Activated B cell treated with CpG ODN at 0.5 μM for 24 hours (primary cell): ENCODE data around the gene TENM4. TPM values are rescaled to one million over a fixed set of nuclear protein-coding genes. Genes with fewer than 3 reads are reported as not detected.
"Not testable (repeated sequence)": the region's sequence is repeated elsewhere in the genome, so short reads cannot be mapped to it uniquely, and the experiment has no call there.

Source experiments
- ATAC-seq: fragments of 200-7000 bp; cut with Tn5 transposase; one replicate; pipeline ENCODE4 v1.10.0; 2021; ENCODE audit warnings: low read depth, mild to moderate bottlenecking, moderate library complexity
- CTCF ChIA-PET: fragments of 350-600 bp; sonication (Branson Sonifier 250); formaldehyde crosslinking; loops from one replicate; lab custom pipeline; 2021; ENCODE audit warnings: antibody characterized with exemption; lab: Charles Lee
- POLR2A ChIA-PET: fragments of 350-600 bp; sonication (Branson Sonifier 250); formaldehyde crosslinking; loops from one replicate; lab custom pipeline; 2021; ENCODE audit warnings: antibody characterized with exemption; lab: Charles Lee
- DNase-seq: peaks from one replicate; pipeline ENCODE4 v3.0.0; 2022
- H3K27ac Mint-ChIP-seq: one replicate; pipeline ENCODE4 v1.8.0; 2020; ENCODE audit warnings: mixed read lengths
- H3K27me3 Mint-ChIP-seq: one replicate; pipeline ENCODE4 v1.8.0; 2021; ENCODE audit warnings: mixed read lengths
- H3K36me3 Mint-ChIP-seq: one replicate; pipeline ENCODE4 v1.8.0; 2021; ENCODE audit warnings: low read depth, mixed read lengths
- H3K4me1 Mint-ChIP-seq: one replicate; pipeline ENCODE4 v1.8.0; 2021; ENCODE audit warnings: mixed read lengths
- H3K4me3 Mint-ChIP-seq: one replicate; pipeline ENCODE4 v1.8.0; 2020; ENCODE audit warnings: mild to moderate bottlenecking, mixed read lengths
- H3K9me3 Mint-ChIP-seq: one replicate; pipeline ENCODE4 v1.8.0; 2020; ENCODE audit warnings: mixed read lengths
- intact Hi-C: fragments of 100-400 bp; cut with micrococcal nuclease; formaldehyde crosslinking; loops from one replicate; pipeline ENCODE4 v1.15.1; 2024
- total RNA-seq: library from RNA; stranded (reverse); gene quantifications from 2 replicates; pipeline ENCODE4 v1.2.3, GENCODE V29; 2022
- TF ChIP-seq, protein P1 (sequence below): fragments of 200-600 bp; IDR thresholded peaks from one replicate; pipeline ENCODE4 v1.8.0; 2022; ENCODE audit warnings: antibody characterized with exemption, mild to moderate bottlenecking

TENM4 gene
- total RNA-seq, 1 donor from 2014 or later: 2.4 TPM

DNA sequence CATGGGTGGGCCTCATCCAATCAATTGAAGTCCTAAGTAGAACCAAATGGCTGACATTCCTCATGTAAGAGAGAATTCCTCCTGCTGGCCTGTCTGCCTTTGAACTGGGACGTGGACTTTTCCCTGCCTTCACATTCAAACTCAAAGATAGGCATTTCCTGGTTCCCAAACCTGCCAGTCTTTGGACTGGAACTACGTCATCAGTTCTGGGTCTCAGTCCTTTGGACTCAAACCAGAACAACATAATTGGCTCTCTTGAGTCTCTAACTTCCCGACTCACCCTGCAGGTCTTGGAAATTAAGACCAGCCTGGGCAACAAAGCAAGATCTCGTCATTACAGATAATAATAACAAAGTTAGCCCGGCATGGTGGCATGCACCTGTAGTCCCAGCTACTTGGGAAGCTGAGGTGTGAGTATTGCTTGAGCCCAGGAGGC is 827.4 kb downstream of the TENM4 start:
- H3K4me3 Mint-ChIP-seq: no peak overlapping the region
- H3K27ac Mint-ChIP-seq: no peak overlapping the region
- ChIA-PET CTCF (no interaction called here), POLR2A (no interaction called here)
- no peaks in the 10 kb centered on the region for H3K36me3 Mint-ChIP-seq
- H3K9me3 Mint-ChIP-seq: no peaks in the 10 kb centered on the region
- H3K4me1 Mint-ChIP-seq: no peaks in the 10 kb centered on the region
- ATAC-seq (no peak), DNase-seq (no peak)
- intact Hi-C loops: no loop called here
- TF ChIP-seq, protein P1, sequence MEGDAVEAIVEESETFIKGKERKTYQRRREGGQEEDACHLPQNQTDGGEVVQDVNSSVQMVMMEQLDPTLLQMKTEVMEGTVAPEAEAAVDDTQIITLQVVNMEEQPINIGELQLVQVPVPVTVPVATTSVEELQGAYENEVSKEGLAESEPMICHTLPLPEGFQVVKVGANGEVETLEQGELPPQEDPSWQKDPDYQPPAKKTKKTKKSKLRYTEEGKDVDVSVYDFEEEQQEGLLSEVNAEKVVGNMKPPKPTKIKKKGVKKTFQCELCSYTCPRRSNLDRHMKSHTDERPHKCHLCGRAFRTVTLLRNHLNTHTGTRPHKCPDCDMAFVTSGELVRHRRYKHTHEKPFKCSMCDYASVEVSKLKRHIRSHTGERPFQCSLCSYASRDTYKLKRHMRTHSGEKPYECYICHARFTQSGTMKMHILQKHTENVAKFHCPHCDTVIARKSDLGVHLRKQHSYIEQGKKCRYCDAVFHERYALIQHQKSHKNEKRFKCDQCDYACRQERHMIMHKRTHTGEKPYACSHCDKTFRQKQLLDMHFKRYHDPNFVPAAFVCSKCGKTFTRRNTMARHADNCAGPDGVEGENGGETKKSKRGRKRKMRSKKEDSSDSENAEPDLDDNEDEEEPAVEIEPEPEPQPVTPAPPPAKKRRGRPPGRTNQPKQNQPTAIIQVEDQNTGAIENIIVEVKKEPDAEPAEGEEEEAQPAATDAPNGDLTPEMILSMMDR: no peak
- H3K27me3 Mint-ChIP-seq: peaks cover 3% of the 10 kb centered on the region

DNA sequence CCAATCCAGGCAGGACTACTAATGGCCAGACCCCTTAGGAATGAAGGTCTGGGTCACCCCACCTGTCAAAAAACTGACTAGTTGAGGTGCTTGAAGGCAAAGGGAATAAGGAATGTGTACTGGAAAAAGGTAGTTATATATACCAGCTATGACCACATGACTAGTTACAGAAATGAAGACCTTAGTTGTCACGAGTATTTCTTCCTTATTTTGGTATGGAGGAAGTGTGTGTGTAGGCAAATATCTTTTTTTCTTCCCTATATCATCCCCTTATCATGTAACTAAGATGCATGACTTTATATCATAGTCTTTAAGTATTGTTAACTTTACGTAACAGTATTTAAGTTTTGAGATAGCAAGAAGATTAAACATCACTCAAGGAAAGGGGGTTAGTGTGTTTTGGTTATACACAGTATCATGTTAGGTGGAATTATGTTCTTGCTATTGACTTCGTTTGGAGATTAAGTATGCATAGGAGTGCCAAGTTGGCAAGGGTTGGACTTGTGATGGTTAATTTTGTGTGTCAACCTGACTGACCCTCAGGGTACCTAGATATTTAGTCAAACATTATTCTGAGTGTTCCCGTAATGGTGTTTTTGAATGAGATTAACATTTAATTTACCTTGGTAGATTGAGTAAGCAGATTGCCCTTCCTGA is 828.0 kb downstream of the TENM4 start:
- H3K36me3 Mint-ChIP-seq: no peaks in the 10 kb centered on the region
- H3K9me3 Mint-ChIP-seq: no peaks in the 10 kb centered on the region
- peaks cover 3% of the 10 kb centered on the region for H3K27me3 Mint-ChIP-seq

DNA sequence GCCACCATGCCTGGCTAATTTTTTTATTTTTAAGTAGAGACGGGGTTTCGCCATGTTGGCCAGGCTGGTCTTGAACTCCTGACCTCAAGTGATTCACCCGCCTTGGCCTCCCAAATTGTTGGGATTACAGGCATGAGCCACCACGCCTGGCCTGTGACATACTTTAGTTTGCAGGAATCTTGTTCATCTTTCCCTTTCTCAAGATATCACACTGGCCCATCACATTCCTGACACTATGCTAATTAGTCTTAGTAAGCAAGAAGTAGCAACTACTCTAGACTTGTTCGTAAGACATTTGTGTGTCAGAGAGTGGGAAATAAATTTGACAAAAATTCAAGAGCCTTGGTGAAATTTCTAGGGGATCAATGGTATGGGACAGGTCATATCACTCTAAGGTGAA is 831.5 kb downstream of the TENM4 start:
- CTCF ChIA-PET, POLR2A ChIA-PET, H3K27me3 Mint-ChIP-seq, H3K27ac Mint-ChIP-seq, H3K4me3 Mint-ChIP-seq, H3K36me3 Mint-ChIP-seq, DNase-seq, H3K9me3 Mint-ChIP-seq, intact Hi-C loops, H3K4me1 Mint-ChIP-seq, ATAC-seq: not testable (repeated sequence)

More for the DNA sequence above, 828.0 kb downstream of the TENM4 start:
- Mint-ChIP-seq H3K27ac (no peak overlapping the region), H3K4me3 (no peak overlapping the region), H3K4me1 (no peaks in the 10 kb centered on the region)
- CTCF ChIA-PET: no interaction called here
- TF ChIP-seq, protein P1: no peak
- no peak for ATAC-seq
- intact Hi-C loops: no loop called here
- no peak for DNase-seq
- POLR2A ChIA-PET: no interaction called here

DNA sequence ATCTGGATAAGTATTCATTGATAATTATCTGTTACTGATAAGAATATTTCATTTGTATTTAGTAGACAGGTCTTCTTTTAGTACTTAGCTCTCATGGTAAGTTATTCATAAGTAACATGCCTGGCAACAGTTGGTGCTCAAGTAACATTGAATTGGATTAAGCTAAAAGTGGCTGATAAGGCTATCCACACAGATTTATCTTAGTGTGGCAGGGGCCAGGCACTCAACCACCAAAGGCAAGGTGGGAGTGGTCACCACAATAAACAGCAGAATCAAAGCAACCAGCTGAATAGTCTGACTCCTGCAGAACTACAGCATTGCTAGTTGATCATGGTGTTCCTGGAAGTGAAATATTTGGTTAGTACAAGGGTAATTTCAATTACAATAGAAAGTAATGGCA is 833.1 kb downstream of the TENM4 start:
- Mint-ChIP-seq H3K27me3 (peaks cover 18% of the 10 kb centered on the region), H3K9me3 (no peaks in the 10 kb centered on the region), H3K4me3 (no peak overlapping the region), H3K36me3 (no peaks in the 10 kb centered on the region), H3K27ac (no peak overlapping the region), H3K4me1 (no peaks in the 10 kb centered on the region)
- DNase-seq (no peak), ATAC-seq (no peak)
- intact Hi-C loops: no loop called here
- TF ChIP-seq, protein P1: no peak
- CTCF ChIA-PET: no interaction called here
- POLR2A ChIA-PET: no interaction called here

DNA sequence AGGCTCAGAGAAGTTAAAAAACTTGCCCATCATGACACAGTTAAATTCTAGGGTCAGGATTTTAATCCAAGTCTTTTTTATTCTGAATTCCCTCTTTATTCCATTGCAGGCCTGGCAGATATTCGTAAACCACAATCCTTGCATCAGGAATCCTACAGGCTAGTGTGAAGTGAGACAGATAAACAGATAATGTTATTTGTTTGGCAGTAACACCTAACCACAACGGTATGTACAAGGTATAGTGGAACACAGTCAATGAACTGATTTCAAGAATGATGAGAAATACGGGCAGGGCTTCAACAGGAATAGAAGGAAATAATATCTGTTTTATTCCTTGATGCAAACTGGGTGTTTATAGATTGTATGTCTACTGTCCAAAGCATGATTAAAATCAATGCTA is 834.2 kb downstream of the TENM4 start:
- no peaks in the 10 kb centered on the region for H3K36me3 Mint-ChIP-seq
- intact Hi-C loops: no loop called here
- CTCF ChIA-PET: interaction anchor here (0.7 kb wide), 1 partner anchor 188 kb away, joined by 3 read pairs; no protein-coding TSS in a partner anchor
- H3K27ac Mint-ChIP-seq: no peak overlapping the region
- H3K27me3 Mint-ChIP-seq: peaks cover 28% of the 10 kb centered on the region
- POLR2A ChIA-PET: no interaction called here
- H3K9me3 Mint-ChIP-seq: no peaks in the 10 kb centered on the region
- ATAC-seq (no peak), DNase-seq (no peak)
- no peak overlapping the region for H3K4me3 Mint-ChIP-seq
- no peaks in the 10 kb centered on the region for H3K4me1 Mint-ChIP-seq
- TF ChIP-seq, protein P1: no peak
